ENCODE data around the gene CMSS1. TPM values are rescaled to one million over a fixed set of nuclear protein-coding genes. Genes with fewer than 3 reads are reported as not detected.
"Not testable (repeated sequence)": the region's sequence is repeated elsewhere in the genome, so short reads cannot be mapped to it uniquely, and the experiment has no call there.

Gene CMSS1
- total RNA-seq, 2 donors from 2014 or later = 8.2 to 9.5 TPM

DNA sequence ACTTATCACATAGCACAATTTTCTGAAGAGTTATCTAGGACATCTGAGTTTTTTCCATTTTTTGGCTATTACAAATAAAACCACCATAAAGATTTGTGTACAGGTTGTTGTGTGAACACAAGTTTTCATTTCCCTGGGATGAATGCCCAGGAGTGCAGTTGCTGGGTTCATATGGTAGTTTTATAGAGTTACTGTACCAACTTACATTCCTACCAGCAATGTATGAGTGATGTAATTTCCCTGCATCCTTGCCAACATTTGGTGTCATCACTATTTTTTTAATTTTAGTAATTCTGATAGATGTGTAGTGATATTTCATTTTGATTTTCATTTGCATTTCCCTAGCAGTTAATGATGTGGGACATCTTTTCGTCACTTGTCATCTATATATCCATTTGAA, 276.2 kb downstream of the CMSS1 start:
- ATAC-seq (no peak), DNase-seq (no peak)
- intact Hi-C loops (cut with DNase I, micrococcal nuclease) = no loop called here

DNA sequence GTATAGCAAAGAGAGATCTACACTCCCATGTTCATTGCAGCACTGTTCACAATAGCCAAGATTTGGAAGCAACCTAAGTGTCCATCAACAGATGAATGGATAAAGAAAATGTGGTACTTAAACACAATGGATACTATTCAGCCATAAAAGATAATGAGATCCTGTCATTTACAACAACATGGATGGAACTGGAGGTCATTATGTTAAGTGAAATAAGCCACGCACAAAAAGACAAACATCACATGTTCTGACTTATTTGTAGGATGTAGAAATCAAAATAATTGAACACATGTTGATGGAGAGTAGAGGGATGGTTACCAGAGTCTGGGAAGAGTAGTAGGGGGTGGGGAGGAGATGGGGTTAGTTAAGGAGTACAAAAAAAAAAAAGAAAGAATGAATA, 278.6 kb downstream of the CMSS1 start:
- DNase-seq; ATAC-seq; intact Hi-C loops (cut with DNase I, micrococcal nuclease): not testable (repeated sequence)

DNA sequence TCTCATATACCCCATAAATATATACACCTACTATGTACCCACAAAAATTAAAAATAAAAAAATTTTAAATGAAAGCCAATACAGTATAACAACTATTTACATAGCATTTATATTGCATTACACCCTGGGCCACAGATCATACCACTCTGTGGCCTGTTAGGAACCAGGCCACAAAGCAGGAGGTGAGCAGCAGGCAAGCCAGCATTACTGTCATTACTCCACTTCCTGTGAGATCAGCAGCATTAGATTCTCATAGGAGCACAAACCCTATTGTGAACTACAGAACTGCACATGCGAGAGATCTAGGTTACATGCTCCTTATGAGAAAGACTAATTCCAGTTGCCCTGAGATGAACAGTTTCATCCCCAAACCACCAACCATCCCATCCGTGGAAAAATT, 279.2 kb downstream of the CMSS1 start:
- intact Hi-C loops (cut with DNase I, micrococcal nuclease) = no loop called here
- ATAC-seq (peak; percentile 26), DNase-seq (no peak)

DNA sequence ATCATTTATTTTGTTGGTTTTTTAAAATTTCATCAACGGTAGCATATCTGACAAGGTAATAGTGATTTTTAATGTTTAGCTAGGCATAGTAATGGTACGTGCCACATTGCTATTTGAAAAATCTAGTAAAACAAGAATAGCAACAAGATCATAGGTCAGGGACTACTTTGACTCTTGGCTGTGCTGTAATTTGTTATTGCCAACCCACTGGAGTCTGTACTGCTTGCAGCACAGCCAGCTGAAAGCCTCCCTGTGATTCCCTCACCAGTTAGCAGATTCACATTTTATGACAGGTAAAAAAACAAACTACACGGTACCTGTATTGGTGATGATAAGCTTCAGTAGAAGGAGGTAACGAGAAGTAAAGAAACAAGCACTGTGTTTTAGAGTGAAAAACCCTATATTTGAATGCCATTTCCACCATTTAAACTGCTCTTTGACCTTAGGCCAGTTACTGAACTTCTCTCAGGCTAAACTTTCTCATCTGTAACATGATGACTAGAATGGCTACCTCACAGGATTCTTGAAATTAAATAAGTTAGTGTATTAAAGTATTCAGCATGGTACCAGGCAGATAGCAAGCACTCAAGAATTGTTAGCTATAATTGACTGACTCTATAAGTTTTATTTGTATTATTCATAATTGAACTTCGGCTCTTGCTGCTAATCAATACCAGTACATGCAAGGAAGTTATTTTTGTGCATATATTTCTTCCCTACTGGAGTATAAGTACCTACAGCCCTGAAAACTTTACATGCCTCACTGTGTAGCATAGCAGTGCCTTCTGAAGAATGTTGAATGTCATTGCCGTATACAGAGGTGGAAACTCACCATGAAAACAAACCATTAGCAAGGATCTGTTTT, 280.5 kb downstream of the CMSS1 start:
- ATAC-seq (peak; percentile 98), DNase-seq (no peak)
- intact Hi-C loops (cut with DNase I, micrococcal nuclease) = no loop called here

DNA sequence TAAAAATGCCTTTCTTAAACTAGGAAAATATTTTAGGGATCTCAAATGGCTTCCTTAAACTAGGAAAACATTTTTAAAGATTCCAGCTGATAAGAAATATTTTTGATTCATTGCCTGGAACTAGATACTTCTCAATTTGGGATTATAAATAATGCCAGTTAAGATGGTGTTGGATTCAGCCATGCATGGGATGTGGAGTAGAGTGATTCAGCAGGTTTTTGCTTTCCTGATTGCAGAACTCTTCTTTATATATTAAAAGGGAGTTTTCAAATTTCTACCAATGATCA, 281.1 kb downstream of the CMSS1 start:
- no peak for DNase-seq
- intact Hi-C loops (cut with DNase I, micrococcal nuclease) = no loop called here
- no peak for ATAC-seq

DNA sequence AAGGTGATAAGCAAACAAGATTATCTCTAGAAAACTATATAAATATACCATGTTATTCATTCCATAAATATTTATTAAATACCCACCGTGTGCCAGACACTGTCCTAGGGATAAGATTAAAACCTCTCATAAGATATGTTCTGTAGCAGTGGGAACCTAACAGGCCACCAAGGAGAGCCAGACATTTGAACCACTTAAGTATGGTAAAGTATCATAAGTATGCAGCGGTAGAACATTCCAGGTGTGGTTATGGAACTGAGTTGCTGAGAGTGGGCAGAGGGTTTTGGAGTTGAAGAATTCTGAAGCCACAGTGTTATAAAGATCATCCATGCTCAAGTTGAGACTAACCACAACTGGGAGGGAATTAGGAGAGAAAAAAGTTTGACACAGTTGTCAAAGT, 282.0 kb downstream of the CMSS1 start:
- ATAC-seq = no peak
- intact Hi-C loops (cut with DNase I, micrococcal nuclease) = no loop called here
- DNase-seq = no peak

DNA sequence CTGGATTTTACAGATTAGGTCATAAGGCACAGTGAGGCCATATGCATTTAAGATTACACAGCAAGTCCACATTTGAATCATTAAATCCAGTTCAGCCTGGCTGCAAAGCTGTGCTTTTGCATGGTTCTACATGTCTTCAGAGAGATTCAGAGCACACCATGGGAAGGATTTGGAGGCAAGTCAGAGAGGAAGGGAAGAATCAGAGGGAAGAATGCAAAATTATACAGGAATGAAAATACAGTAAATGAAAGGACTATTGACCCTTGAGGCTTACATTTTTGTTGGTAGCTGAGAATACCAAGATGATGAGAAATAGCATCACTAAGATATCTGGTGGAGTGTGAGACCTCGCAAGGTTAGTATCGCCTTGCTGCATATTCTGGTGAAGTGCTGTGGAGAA, 282.8 kb downstream of the CMSS1 start:
- intact Hi-C loops (cut with DNase I, micrococcal nuclease) = no loop called here
- ATAC-seq = no peak
- DNase-seq = no peak

DNA sequence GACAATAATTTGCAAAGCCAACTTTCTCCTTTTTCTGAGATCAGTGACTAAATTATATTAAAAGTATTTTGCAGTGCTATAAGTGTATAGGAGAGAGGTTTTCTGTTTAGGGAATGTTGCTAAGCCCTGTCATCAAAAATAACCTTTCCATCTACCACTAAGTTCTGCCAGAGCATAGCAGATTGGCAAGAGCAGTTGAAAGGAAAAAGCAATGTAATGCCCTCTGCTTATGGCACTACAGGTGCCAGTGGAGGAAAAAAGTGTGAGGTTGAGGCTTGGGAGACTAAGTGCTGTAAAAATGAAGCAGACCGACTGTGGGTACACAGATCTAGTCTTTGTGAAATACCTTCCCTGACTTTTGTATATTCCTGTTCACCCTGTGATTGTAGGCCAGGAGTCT, 285.1 kb downstream of the CMSS1 start:
- ATAC-seq (no peak), DNase-seq (no peak)
- intact Hi-C loops (cut with DNase I, micrococcal nuclease) = no loop called here

DNA sequence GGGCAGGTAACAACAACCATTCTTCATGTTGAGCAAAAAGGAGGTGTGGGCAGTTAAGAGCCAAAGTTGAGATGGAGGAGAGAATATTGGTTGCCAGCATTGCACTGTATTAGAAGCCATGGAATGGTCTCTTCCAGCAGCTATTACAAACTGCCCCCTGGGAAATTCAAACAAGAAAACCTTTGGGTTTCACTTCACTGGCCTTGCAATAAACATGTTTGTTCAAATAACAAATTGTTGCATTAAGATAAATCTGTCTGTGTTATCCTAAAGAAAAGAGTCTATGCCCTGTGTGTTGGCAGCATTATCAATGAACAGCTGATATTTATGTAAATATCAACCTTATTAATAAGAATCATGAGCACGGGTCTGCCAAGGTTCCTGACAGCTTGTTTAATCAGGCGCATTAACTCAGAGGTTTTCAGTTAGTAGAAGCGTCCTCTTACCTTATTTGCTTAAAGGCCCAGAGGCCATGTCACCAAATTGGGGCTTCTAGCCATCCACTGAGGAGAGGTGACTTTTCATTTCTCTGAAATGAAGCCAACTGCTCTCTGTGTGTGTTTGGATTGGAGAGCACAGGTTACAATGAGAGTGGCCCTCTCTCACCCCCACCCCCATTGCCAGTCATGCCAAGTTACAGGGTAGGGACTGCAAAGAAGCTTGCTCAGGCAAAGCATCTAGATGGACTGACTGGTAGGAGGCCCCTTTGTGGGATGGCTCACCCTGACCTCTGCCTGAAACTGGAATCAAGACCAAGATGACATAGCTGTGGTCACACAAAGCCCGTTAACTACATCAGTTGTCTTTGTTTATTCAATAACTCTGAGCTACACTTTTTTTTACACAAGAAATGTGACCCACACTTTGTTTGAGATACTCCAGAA, 286.1 kb downstream of the CMSS1 start:
- DNase-seq = no peak
- intact Hi-C loops (cut with DNase I, micrococcal nuclease) = no loop called here
- ATAC-seq = no peak

DNA sequence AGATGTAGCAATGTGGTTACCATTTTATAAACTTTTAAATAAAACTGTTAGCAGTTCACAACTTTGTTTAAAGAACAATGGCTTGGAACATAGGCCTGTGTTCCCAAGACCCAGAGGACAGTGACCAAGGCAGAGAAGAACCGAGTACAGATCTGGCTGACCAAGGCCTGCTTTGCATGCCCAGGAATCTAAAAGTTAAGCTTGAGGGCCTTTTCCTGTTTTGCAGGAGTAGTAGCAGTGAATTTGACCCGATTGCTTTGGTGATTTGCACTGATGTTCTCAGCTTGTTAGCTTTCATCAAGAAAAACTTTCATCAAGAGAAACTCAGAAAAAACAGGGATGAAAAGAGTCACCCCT, 286.8 kb downstream of the CMSS1 start:
- intact Hi-C loops (cut with DNase I, micrococcal nuclease) = no loop called here
- ATAC-seq (no peak), DNase-seq (no peak)

DNA sequence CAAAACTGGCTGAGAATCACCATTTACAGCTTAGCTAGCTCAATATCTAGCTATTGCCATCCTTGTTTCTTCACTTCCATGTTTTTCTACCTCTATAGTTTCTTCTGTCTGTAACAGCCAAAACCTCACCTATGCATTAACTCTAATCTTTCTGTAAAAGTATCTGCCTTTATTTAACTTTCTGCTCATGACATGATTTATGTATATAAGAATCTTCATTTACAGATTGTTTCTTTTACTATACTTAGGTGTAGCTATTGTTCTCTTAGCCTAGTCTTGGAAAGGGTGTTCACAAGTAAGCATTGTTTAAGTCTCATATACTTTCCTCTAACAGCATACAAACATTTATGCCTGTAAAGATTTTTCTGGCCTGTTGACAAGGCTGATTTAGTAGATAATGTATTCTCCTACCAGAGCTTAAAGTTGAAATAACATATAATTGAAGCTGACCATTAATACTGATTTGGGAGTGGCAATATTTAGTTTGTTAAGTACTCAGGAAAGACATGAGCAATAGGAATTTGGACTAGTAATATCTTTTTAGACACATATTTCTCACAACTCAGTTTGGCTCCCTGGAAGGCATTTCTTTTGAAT, 287.3 kb downstream of the CMSS1 start:
- intact Hi-C loops (cut with DNase I, micrococcal nuclease) = no loop called here
- DNase-seq (no peak), ATAC-seq (no peak)

DNA sequence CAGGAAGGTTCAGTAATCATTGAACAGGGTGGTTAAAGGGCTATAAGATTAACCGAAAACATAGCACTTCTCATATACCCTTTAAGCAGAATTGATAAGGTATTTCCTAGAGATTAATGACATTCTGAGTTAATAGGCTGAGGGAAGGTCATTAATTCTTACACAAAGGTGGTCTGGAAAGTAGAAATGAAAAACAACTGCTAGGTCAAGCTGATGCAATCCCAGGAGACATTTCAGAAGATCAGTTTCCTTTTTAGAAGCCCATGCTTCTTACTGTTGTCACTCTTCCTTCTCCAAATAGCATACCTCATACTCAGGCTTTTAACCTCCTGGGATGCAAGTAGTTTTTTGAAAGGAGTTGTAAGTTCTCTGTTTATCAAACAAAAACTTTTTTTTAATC, 287.8 kb downstream of the CMSS1 start:
- intact Hi-C loops (cut with DNase I, micrococcal nuclease) = no loop called here
- ATAC-seq (no peak), DNase-seq (no peak)

DNA sequence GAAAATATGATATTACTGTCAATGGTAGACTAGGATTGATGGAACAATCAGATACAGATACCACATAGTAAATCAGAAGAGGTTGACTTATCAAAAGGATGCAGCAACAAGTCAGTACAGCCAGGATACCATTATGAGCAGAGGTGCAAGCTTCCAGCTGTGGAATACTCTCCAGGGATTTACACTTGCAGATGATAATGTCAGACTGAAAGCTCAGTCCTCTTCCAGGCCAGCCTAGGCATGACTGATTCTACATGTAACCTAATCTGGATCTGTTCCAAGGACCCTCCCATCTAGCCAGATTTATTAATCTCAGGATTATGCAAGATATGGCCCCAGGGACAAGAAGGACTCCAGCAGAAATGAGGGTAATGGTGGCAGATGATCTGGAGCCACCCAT, 288.4 kb downstream of the CMSS1 start:
- no peak for DNase-seq
- no peak for ATAC-seq
- intact Hi-C loops (cut with DNase I, micrococcal nuclease) = no loop called here

DNA sequence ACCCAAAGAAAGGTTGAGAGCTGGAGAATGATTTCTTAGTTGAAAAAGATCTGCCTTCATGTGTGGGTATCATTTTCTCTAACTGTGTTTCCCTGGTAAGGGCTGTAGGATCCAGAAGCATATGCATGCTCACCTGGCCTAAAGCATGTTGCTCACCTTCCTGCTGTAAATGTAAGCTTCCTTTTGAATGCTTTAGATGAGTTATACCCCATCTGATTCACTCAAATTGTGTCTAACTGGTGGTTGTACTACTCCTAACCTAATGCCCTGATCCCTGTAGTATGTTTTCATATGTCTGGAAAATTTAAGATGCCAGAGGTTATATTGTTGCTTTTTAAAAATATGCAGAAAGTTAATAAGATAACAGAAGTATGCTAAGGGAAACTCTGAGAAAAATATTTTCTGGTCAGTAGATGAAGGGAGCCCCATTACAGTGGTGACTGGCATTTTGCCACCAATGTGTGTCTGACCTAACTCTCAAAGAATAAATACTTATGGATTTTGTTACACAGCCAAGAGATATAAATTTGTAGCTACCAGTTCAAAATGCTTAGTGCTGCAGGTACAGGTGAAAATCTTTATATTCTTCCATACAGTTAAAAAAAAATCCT, 289.0 kb downstream of the CMSS1 start:
- DNase-seq (no peak), ATAC-seq (no peak)
- intact Hi-C loops (cut with DNase I, micrococcal nuclease) = no loop called here

DNA sequence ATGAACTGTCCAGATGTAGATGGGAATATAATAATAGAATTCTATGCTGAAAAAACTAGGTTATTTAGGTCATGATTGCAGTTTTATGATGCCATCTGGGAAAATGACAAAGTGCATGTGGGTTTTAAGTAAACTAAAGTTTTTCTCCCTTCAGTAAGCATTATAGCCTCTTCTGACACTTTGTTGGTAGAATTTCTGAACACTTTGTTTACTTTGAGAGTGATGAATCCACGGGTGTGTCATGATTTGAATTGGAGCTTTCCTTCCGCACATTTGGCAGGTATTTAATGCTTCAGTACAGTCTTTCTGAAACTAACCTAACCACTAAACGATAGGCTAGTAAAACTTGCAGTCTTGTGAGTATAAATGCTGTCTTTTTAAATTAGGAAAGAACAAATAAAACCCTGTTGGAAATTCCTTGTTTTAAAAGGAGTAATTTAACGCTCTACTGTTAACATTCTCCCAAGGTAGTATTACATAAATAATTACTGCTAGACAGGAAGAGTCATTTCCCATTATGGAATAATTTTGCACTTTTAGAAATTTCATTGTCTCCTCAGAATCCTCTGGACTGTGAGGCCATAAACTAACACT, 289.7 kb downstream of the CMSS1 start:
- DNase-seq (no peak), ATAC-seq (peak; percentile 75)
- intact Hi-C loops (cut with DNase I, micrococcal nuclease) = no loop called here

DNA sequence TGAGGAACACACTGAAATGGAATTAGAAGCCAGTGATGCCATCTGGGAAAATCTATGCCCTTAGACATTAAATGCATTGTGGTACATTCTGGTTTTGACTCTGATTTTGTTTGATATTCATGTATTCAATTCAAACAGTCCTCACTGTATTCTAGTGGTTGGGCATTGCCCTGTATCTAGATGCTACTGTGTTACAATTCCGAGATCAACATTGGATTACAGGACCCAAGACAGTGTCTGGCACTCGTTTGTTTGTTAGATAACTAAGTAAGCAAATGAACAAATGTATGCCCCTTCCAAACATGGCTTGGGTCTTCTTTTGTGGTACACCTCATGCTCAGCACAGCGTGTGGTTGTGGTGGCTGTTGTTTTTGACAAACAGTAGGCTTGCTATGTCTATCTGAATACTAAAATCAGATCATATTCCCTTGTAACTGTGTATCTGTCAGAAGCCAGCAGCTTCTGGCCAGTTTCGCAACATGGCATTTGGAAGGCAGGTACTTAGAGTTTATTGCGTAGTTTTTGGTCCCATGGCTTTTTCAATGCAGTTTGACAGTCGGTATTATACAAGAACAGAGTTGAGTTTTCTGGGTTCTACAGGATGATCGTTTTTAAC, 290.9 kb downstream of the CMSS1 start:
- intact Hi-C loops (cut with DNase I, micrococcal nuclease) = no loop called here
- ATAC-seq (no peak), DNase-seq (no peak)

DNA sequence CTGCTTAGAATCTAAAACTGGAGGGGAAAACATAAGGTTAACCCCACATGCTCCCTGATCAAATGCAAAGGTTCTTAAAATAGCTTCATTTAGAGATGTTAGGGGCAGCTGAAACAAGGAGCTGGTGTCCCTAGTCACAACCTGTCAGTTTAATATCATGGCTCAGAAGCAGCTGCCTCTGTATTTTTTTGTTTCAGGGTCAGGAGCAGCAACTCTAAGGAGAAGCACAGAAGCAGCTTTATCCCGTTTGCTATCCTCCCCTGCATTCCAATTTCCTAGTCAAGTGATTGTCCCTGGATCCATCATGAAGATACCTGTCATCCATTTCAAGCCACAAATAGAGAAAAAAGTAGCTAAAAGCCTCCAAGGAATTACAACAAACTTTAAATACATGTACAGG, 292.5 kb downstream of the CMSS1 start:
- no peak for ATAC-seq
- intact Hi-C loops (cut with DNase I, micrococcal nuclease) = no loop called here
- DNase-seq = no peak

DNA sequence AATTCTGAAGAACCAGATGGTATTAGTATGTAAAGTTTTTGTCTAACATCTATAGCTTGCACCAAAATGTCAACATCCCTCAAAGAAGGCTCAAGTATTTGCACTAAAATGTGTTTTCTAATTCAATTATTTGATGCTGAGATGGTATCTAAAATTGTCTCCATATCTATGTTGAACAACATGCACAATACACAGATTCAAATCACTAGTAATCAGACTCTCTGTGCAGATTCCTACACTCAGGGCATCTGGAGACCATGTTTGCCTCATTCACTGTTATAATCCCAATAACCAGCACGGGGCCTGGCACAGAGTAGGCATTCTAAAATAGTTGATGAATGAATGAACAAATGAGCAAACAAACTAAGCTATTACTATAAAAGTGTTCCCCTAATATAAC, 294.1 kb downstream of the CMSS1 start:
- ATAC-seq = no peak
- DNase-seq = no peak
- intact Hi-C loops (cut with DNase I, micrococcal nuclease) = no loop called here

All from left colon (tissue), 2 donors.